ENCODE results near the gene RBM12. TPM values are rescaled to one million over a fixed set of nuclear protein-coding genes. Genes with fewer than 3 reads are reported as not detected.

RBM12 gene
- total RNA-seq, 3 donors from 2014 or later (not counting 1 experiment from before 2014, with no cell fraction given): 80.9 to 112 (median 89.4) TPM

DNA sequence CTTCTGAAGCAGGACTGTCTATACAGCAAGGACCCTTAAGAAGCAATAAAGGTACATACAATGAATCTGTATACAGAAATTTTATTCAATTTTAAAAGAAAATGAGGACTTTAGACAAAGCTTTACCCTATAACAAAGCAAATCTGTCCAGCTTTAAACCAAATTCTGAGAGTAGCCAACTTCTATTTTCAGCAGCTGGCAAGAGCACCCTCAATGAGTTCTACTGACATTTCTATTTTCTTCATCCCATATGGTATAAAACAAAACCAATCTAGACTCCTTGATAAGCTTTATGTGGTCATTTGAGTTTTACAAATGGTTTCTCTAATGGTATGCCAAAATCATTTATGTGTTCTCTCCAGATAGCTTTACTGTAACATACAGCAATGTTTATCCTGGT, 12.7 kb downstream of the RBM12 start:
- intact Hi-C loops (cut with micrococcal nuclease): no loop called here
- no peaks in the 10 kb centered on the region for H3K9me3 ChIP-seq (ENCODE audit: control insufficient read depth, insufficient read depth, low read length)
- peaks cover 45 to 46% of the 10 kb centered on the region in 2 donors for H3K4me1 Mint-ChIP-seq
- H3K27ac ChIP-seq (ENCODE audit: low read length): no peak overlapping the region
- H3K4me1 ChIP-seq (ENCODE audit: control insufficient read depth, insufficient read depth, low read length): peaks cover 6% of the 10 kb centered on the region
- no peak for DNase-seq
- peaks cover 54% of the 10 kb centered on the region for H3K36me3 ChIP-seq (ENCODE audit: control insufficient read depth, insufficient read depth, low read length)
- H3K4me3 Mint-ChIP-seq: no peak overlapping the region
- no peaks in the 10 kb centered on the region for H3K27me3 ChIP-seq (ENCODE audit: control insufficient read depth, insufficient read depth, low read length)
- H3K9me3 Mint-ChIP-seq: no peaks in the 10 kb centered on the region
- H3K36me3 Mint-ChIP-seq: no peaks in the 10 kb centered on the region
- TF ChIP-seq, protein P1, sequence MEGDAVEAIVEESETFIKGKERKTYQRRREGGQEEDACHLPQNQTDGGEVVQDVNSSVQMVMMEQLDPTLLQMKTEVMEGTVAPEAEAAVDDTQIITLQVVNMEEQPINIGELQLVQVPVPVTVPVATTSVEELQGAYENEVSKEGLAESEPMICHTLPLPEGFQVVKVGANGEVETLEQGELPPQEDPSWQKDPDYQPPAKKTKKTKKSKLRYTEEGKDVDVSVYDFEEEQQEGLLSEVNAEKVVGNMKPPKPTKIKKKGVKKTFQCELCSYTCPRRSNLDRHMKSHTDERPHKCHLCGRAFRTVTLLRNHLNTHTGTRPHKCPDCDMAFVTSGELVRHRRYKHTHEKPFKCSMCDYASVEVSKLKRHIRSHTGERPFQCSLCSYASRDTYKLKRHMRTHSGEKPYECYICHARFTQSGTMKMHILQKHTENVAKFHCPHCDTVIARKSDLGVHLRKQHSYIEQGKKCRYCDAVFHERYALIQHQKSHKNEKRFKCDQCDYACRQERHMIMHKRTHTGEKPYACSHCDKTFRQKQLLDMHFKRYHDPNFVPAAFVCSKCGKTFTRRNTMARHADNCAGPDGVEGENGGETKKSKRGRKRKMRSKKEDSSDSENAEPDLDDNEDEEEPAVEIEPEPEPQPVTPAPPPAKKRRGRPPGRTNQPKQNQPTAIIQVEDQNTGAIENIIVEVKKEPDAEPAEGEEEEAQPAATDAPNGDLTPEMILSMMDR (IDR thresholded peaks at IDR 0.05): no peak
- peak overlapping the region; percentile 37 to 81 for H3K27ac Mint-ChIP-seq
- no peaks in the 10 kb centered on the region for H3K27me3 Mint-ChIP-seq (ENCODE audit: low read depth in 2 of 2)
- no peak for ATAC-seq
- H3K4me3 ChIP-seq (ENCODE audit: low read length): no peak overlapping the region

DNA sequence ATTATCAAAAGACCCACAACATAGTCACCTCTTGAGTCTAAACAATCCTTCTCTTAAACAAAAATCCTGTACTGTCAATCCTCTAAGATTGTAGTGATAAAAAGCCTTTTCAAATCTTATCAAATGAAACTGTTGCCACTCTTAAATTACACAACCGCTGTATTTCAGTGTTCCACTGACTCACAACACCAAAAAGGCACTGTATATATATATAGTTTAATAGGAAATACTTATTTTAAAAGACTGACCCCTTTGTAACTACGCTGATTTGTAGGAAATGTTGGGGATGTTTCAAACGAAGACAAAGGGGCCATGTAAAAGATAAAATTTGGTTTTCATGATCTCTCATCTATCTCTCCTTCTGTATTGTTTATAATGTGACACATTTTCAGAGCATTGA, 14.1 kb downstream of the RBM12 start:
- Histone ChIP-seq H3K27me3 (ENCODE audit: control insufficient read depth, insufficient read depth, low read length) (no peaks in the 10 kb centered on the region), H3K36me3 (ENCODE audit: control insufficient read depth, insufficient read depth, low read length) (peaks cover 48% of the 10 kb centered on the region), H3K4me3 (ENCODE audit: low read length) (no peak overlapping the region), H3K4me1 (ENCODE audit: control insufficient read depth, insufficient read depth, low read length) (peaks cover 7% of the 10 kb centered on the region), H3K27ac (ENCODE audit: low read length) (no peak overlapping the region), H3K9me3 (ENCODE audit: control insufficient read depth, insufficient read depth, low read length) (no peaks in the 10 kb centered on the region)
- TF ChIP-seq, protein P1 (IDR thresholded peaks at IDR 0.05): no peak
- intact Hi-C loops (cut with micrococcal nuclease): no loop called here
- no peak for DNase-seq
- peaks cover 40 to 42% of the 10 kb centered on the region in 2 donors for H3K4me1 Mint-ChIP-seq
- no peak overlapping the region for H3K4me3 Mint-ChIP-seq
- H3K36me3 Mint-ChIP-seq: no peaks in the 10 kb centered on the region
- no peak for ATAC-seq
- no CpG with 5 or more reads among the region's 3 CpGs for WGBS (ENCODE audit: insufficient coverage)
- peak overlapping the region; percentile 37 to 81 for H3K27ac Mint-ChIP-seq
- no peaks in the 10 kb centered on the region for H3K27me3 Mint-ChIP-seq (ENCODE audit: low read depth in 2 of 2)
- no peaks in the 10 kb centered on the region for H3K9me3 Mint-ChIP-seq

DNA sequence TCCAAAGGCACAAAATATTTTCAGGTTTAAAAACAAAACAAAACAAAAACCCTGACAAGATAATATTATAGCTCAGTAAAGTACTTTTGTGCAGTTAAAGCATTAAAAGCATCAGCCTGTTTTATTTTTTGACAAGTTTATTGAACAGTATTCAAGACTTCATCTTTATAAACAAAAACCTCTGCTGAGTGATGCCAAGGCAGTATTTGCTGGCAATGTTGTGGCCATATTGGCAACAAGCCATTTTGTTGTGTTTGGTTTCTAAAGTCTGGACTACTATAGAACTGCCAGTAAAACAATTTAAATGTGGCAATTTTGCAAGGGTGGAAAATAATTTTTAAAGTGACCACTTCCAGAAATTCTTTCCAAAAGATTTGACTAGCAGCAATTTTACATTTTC, 15.9 kb downstream of the RBM12 start:
- Histone ChIP-seq H3K36me3 (ENCODE audit: control insufficient read depth, insufficient read depth, low read length) (peaks cover 31% of the 10 kb centered on the region), H3K4me3 (ENCODE audit: low read length) (no peak overlapping the region), H3K27me3 (ENCODE audit: control insufficient read depth, insufficient read depth, low read length) (no peaks in the 10 kb centered on the region), H3K9me3 (ENCODE audit: control insufficient read depth, insufficient read depth, low read length) (no peaks in the 10 kb centered on the region), H3K4me1 (ENCODE audit: control insufficient read depth, insufficient read depth, low read length) (peaks cover 5% of the 10 kb centered on the region), H3K27ac (ENCODE audit: low read length) (no peak overlapping the region)
- intact Hi-C loops (cut with micrococcal nuclease): no loop called here
- TF ChIP-seq, protein P1 (IDR thresholded peaks at IDR 0.05): no peak
- peak overlapping the region; percentile 80 to 81 for H3K27ac Mint-ChIP-seq
- H3K36me3 Mint-ChIP-seq: no peaks in the 10 kb centered on the region
- no peaks in the 10 kb centered on the region for H3K9me3 Mint-ChIP-seq
- H3K4me3 Mint-ChIP-seq: no peak overlapping the region
- peaks cover 58 to 60% of the 10 kb centered on the region in 2 donors for H3K4me1 Mint-ChIP-seq
- ATAC-seq (no peak), DNase-seq (no peak)
- H3K27me3 Mint-ChIP-seq (ENCODE audit: low read depth in 2 of 2): no peaks in the 10 kb centered on the region

DNA sequence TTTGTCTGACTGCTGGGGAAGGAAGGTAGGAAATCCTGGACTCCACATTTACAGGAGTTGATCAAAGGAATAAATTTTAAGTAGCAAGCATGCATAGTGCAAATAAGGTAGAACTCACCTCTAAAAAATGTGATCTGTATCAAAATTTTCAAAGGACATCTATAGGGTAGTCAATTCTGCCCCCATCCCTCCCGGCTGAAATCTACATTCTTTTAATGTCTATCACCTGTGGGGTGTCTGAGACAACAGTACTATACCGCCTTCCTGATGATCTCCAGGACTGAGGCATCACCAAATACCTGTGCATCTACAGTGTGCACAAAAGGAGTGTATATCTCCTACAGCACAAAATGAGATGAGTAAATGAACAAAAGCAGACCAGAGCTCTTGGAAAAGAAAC, 19.9 kb downstream of the RBM12 start:
- H3K36me3 ChIP-seq (ENCODE audit: control insufficient read depth, insufficient read depth, low read length): peaks cover 2% of the 10 kb centered on the region
- H3K27me3 ChIP-seq (ENCODE audit: control insufficient read depth, insufficient read depth, low read length): no peaks in the 10 kb centered on the region
- DNase-seq (no peak), ATAC-seq (no peak)
- Mint-ChIP-seq H3K36me3 (no peaks in the 10 kb centered on the region), H3K4me3 (no peak overlapping the region), H3K4me1 (peaks cover 78 to 80% of the 10 kb centered on the region in 2 donors), H3K27ac (peak overlapping the region; percentile 77 to 78), H3K27me3 (ENCODE audit: low read depth in 2 of 2) (no peaks in the 10 kb centered on the region), H3K9me3 (no peaks in the 10 kb centered on the region)
- H3K27ac ChIP-seq (ENCODE audit: low read length): no peak overlapping the region
- intact Hi-C loops (cut with micrococcal nuclease): no loop called here
- H3K4me3 ChIP-seq (ENCODE audit: low read length): no peak overlapping the region
- TF ChIP-seq, protein P1 (IDR thresholded peaks at IDR 0.05): no peak
- peaks cover 5% of the 10 kb centered on the region for H3K4me1 ChIP-seq (ENCODE audit: control insufficient read depth, insufficient read depth, low read length)
- no peaks in the 10 kb centered on the region for H3K9me3 ChIP-seq (ENCODE audit: control insufficient read depth, insufficient read depth, low read length)
- WGBS (ENCODE audit: insufficient coverage): 95% methylated on average over 2 of the region's 2 CpGs

All from natural killer cell (primary cell).